K562 (cell line): ENCODE results near the gene MAN1A1. TPM values are rescaled to one million over a fixed set of nuclear protein-coding genes. Genes with fewer than 3 reads are reported as not detected.

Source experiments
- CEBPB ChIP-seq: fragments of 450-650 bp; IDR thresholded peaks from 2 replicates; pipeline ENCODE4 v1.6.1; 2016; ENCODE audit warnings: missing genetic modification characterization, missing compliant biosample characterization
- FOXP4 ChIP-seq: sonication (generic); formaldehyde crosslinking; IDR thresholded peaks from 2 replicates; pipeline ENCODE4 v1.8.0; 2022; ENCODE audit warnings: mild to moderate bottlenecking, missing genetic modification reagents, borderline replicate concordance
- PBX2 ChIP-seq, 2 experiments: IDR thresholded peaks in 1 of 2; conservative IDR thresholded peaks in 1 of 2; 2 replicates each; pipeline ENCODE4 v1.6.1; 2016; ENCODE audit warnings: low read depth in 2 of 2, mild to moderate bottlenecking in 1 of 2, missing compliant biosample characterization in 1 of 2, missing genetic modification characterization in 1 of 2, moderate library complexity in 1 of 2
- TEAD2 ChIP-seq: fragments of 450-650 bp; IDR thresholded peaks from 2 replicates; pipeline ENCODE4 v1.6.1; 2016; ENCODE audit warnings: missing genetic modification characterization, control low read depth, missing compliant biosample characterization
- TGIF2 ChIP-seq: sonication (generic); formaldehyde crosslinking; IDR thresholded peaks from 2 replicates; pipeline ENCODE4 v1.8.1; 2022; ENCODE audit warnings: mild to moderate bottlenecking, missing genetic modification reagents, moderate library complexity
- XRCC3 ChIP-seq: fragments of 450-650 bp; IDR thresholded peaks from 2 replicates; pipeline ENCODE4 v1.6.1; 2017; ENCODE audit warnings: mild to moderate bottlenecking, moderate library complexity
- YBX1 ChIP-seq: fragments of 450-650 bp; IDR thresholded peaks from 2 replicates; pipeline ENCODE4 v1.7.1; 2016; ENCODE audit warnings: mild to moderate bottlenecking
- ZMIZ1 ChIP-seq, 2 experiments: fragments of 150-350 bp in 1 of 2; IDR thresholded peaks; 2 replicates each; pipeline ENCODE4 v1.6.1; 2012 to 2016; ENCODE audit warnings: low read depth in 2 of 2, low read length in 2 of 2, mild to moderate bottlenecking in 1 of 2, moderate library complexity in 1 of 2
- ZNF124 ChIP-seq: sonication (generic); formaldehyde crosslinking; IDR thresholded peaks from 2 replicates; pipeline ENCODE4 v1.8.1; 2022; ENCODE audit warnings: missing genetic modification reagents
- ZNF165 ChIP-seq: fragments of 250-450 bp; sonication (Bioruptor Pico); IDR thresholded peaks from 2 replicates; pipeline ENCODE4 v1.4.0; 2020; ENCODE audit warnings: borderline replicate concordance
- ZNF76 ChIP-seq: fragments of 250-450 bp; sonication (Bioruptor Pico); IDR thresholded peaks from 2 replicates; pipeline ENCODE4 v1.4.0; 2020; ENCODE audit warnings: mild to moderate bottlenecking, moderate library complexity, borderline replicate concordance
- polyA plus RNA-seq, 8 experiments: library from polyadenylated mRNA; depleted of rRNA in 4 of 8; stranded (reverse) in 5 of 8; unstranded in 3 of 8; fragments of >200 nt; fragmentation: Nextera tagmentation in 2 of 8; fragmentation: Illumina TruSeq in 1 of 8; extraction: Ambion mirVana in 2 of 8; extraction: Trizol in 1 of 8; gene quantifications; 2 replicates each; pipeline versions ENCODE4 v1.2.1 to v1.2.3, GENCODE V29; 2011 to 2014; ENCODE audit warnings: inconsistent platforms in 1 of 8, missing spikeins in 1 of 8
- total RNA-seq, 7 experiments: library from RNA; depleted of rRNA in 6 of 7; stranded (reverse); fragments of >200 nt in 6 of 7; fragmentation: Illumina TruSeq in 2 of 7; extraction: Trizol in 2 of 7; gene quantifications; 2 replicates each; pipeline versions ENCODE4 v1.2.1 to v1.2.3, GENCODE V29; 2011 to 2021; ENCODE audit warnings: low replicate concordance in 1 of 7
- TF ChIP-seq, protein P1 (sequence below): sonication (generic); formaldehyde crosslinking; IDR thresholded peaks from 2 replicates; pipeline ENCODE4 v1.8.0; 2022; ENCODE audit warnings: missing genetic modification reagents, mild to moderate bottlenecking, borderline replicate concordance
- TF ChIP-seq, protein P2 (sequence below): sonication (generic); formaldehyde crosslinking; IDR thresholded peaks from 2 replicates; pipeline ENCODE4 v1.8.1; 2023; ENCODE audit warnings: mild to moderate bottlenecking, missing genetic modification reagents

Gene MAN1A1
- total and polyA plus RNA-seq, 9 of the 15 experiments (the other 6 are each of a cell fraction or from before 2014, with no cell fraction given): 24.5 to 78.4 (median 59.7) TPM

GRCh38 chr6:119147101-119148053, 202.2 kb downstream of the MAN1A1 start (continued):
- TF ChIP-seq, protein P1, sequence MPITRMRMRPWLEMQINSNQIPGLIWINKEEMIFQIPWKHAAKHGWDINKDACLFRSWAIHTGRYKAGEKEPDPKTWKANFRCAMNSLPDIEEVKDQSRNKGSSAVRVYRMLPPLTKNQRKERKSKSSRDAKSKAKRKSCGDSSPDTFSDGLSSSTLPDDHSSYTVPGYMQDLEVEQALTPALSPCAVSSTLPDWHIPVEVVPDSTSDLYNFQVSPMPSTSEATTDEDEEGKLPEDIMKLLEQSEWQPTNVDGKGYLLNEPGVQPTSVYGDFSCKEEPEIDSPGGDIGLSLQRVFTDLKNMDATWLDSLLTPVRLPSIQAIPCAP (CRISPR knock-in tag): no peak
- TF ChIP-seq TEAD2 (tag): no peak
- no peak for TF ChIP-seq XRCC3
- no peak for TF ChIP-seq TGIF2 (CRISPR knock-in tag)
- TF ChIP-seq, protein P2, sequence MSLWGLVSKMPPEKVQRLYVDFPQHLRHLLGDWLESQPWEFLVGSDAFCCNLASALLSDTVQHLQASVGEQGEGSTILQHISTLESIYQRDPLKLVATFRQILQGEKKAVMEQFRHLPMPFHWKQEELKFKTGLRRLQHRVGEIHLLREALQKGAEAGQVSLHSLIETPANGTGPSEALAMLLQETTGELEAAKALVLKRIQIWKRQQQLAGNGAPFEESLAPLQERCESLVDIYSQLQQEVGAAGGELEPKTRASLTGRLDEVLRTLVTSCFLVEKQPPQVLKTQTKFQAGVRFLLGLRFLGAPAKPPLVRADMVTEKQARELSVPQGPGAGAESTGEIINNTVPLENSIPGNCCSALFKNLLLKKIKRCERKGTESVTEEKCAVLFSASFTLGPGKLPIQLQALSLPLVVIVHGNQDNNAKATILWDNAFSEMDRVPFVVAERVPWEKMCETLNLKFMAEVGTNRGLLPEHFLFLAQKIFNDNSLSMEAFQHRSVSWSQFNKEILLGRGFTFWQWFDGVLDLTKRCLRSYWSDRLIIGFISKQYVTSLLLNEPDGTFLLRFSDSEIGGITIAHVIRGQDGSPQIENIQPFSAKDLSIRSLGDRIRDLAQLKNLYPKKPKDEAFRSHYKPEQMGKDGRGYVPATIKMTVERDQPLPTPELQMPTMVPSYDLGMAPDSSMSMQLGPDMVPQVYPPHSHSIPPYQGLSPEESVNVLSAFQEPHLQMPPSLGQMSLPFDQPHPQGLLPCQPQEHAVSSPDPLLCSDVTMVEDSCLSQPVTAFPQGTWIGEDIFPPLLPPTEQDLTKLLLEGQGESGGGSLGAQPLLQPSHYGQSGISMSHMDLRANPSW (CRISPR knock-in tag): no peak
- no peak for TF ChIP-seq ZNF165 (CRISPR knock-in tag)
- TF ChIP-seq CEBPB: no peak
- no peak for TF ChIP-seq ZNF124 (CRISPR knock-in tag)
- no peak for TF ChIP-seq PBX2 (CRISPR knock-in tag; IDR thresholded peaks at IDR 0.05; ENCODE audit: low read depth)
- TF ChIP-seq PBX2 (tag; conservative IDR thresholded peaks at IDR 0.05; ENCODE audit: low read depth): no peak
- no peak for TF ChIP-seq FOXP4 (CRISPR knock-in tag)
- TF ChIP-seq YBX1: no peak
- no peak for TF ChIP-seq ZNF76
- peak in 1 of 2 experiments; percentile 65; a peak in 1 of 4 replicates for TF ChIP-seq ZMIZ1 (IDR thresholded peaks at IDR 0.05; ENCODE audit: low read depth in 2 of 2, low read length in 2 of 2)
